GM18517 (cell line): ENCODE measurements around the gene ZBTB20.

Experiments used
- ATAC-seq: cut with Tn5 transposase; IDR thresholded peaks from one replicate; pipeline ENCODE4 v1.9.1; 2021; ENCODE audit warnings: mild to moderate bottlenecking, moderate library complexity; ENCODE audit not compliant: unreplicated experiment

Gene ZBTB20

DNA sequence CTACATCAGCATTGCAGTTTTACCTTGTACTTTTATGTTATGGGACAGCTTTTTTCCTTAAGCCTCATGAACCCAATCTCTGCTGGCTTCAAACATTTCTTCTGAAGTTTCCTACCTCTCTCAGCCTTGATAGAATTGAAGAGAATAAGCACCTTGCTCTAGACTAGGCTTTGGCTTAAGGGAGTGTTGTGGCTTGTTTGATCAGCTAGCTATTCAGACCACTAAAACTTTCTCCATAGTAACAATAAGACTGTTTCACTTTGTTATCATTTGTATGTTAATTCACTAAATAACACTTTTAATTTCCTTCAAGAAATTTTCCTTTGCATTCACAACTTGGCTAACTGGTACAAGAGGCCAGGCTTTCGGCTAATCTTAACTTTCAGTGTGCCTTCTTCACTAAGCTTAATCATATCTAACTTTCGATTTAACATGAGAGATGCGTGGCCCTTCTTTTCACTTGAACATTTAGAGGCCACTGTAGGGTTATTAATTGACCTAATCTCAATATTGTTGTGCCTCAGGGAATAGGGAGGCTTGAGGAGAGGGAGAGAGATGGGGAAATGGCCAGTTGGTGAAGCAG lies 861.3 kb downstream of the ZBTB20 start:
- ATAC-seq = no peak

DNA sequence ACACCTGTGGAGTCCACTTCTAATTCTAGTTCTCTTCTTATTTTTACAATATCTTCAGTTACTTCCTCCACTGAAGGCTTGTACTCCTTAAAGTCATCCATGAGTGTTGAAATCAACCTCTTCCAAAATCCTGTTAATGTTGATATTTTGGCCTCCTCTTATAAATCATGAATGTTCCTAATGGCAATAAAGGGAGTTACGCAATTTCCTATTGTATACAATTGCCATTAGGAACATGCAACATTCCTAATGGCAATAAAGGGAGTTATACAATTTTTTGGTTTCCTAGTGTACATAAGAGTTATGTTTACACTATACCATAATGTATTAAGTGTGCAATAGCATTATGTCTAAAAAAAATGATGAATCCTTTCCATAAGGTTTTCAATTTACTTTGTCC lies 862.4 kb downstream of the ZBTB20 start:
- no peak for ATAC-seq
